HG02763 (cell line): ENCODE measurements around the gene UTF1.
"Not testable (repeated sequence)": the region's sequence is repeated elsewhere in the genome, so short reads cannot be mapped to it uniquely, and the experiment has no call there.

Source experiments
- ATAC-seq: cut with Tn5 transposase; IDR thresholded peaks from one replicate; pipeline ENCODE4 v1.9.1; 2021; ENCODE audit warnings: mild to moderate bottlenecking, moderate library complexity; ENCODE audit not compliant: unreplicated experiment

UTF1 gene

DNA sequence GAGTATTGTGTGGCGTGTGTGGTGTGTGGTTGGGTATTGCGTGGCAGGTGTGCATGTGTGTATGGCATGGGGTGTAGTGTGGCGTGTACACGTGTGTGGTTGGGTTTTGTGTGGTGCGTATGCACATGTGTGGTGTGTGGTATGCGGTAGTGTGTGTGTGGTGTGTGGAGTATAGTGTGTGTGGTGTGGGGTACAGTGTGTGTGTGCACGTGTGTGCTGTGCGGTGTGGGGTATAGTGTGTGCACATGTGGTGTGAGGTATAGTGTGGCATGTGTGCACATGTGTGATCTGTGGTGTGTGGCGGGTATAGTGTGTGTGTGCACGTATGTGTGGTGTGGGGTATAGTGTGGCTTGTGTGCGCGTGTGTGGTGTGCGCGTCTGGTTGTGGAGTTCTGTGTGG is 20.9 kb upstream of the UTF1 start:
- no peak for ATAC-seq

DNA sequence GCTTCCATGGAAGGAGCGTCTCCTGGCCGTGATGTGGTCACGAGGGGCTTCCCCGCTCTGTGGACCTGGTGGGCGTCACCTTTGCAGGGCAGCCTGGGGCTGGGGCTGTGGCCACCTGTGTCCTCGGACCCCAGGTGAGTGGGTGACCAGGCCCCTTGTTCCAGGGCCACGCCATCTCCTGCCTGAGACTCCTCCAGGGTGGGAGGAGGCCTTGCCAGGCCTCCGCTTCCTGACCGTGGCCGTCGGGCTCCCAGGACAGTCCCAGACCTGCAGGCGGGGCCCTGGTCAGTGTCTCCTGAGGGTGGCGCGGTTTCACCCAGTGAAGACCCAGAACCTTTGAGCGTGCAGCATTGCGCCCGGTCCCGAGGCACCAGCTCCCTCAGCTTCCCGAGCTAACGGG is 20.4 kb upstream of the UTF1 start:
- no peak for ATAC-seq

GRCh38 chr10:133210398-133211140 is 19.4 kb upstream of the UTF1 start:
- no peak for ATAC-seq

DNA sequence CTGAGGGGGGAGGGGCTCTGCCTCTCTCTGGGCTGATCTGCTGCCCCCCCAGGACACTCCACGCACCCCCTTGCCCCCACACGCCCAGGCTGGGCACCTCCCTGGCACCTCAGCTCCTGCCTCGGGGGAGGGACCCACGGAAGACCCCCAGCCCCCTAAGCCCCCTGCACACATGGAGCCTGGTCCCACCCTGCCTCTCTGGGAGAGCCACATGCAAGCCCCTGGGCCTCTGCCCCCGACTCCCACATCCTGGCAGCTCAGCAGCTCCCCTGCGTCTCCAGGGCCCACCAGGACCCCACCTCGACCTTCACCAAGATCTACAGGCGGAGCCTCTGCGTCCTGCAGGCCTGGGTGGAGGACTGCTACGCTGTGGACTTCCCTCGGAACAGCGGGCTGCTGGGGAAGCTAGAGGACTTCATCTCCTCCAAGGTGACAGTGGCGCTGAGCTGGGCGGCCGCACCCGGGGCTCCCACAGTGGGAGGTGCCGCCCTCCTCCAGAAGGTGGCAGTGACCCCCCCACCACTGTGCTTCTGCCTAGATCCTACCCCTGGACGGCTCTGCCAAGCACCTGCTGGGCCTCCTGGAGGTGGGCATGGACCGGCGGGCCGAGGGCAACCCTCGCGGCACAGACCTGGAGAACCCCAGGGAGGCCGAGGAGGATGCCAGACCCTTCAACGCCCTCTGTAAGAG is 18.7 kb upstream of the UTF1 start:
- no peak for ATAC-seq

GRCh38 chr10:133211959-133212852 is 17.8 kb upstream of the UTF1 start:
- no peak for ATAC-seq

- ATAC-seq = no peak
Measured at GRCh38 chr10:133212853-133213494, 17.0 kb upstream of the UTF1 start.

GRCh38 chr10:133213641-133214467 is 16.2 kb upstream of the UTF1 start:
- no peak for ATAC-seq

- no peak for ATAC-seq
Measured at GRCh38 chr10:133214468-133215410, 15.3 kb upstream of the UTF1 start.

GRCh38 chr10:133215586-133215985 is 14.4 kb upstream of the UTF1 start:
- no peak for ATAC-seq

DNA sequence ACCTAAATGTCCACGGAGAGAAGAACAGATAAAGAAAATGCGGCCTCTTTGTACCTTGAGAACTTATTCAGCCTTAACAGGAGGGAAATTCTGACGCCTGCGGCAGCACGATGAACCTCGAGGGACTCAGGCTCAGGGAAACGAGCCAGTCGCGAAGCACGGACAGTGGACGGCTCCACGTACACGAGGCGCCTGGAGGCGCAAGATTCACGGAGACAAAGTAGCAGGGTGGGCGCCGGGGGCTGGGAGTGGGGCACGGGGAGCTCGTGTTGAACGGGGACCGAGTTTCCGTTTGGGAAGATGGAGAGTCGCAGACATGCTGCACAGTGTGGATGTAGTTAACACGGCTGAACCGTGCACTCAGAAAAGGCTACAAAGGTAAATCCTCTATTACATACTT is 13.2 kb upstream of the UTF1 start:
- no peak for ATAC-seq

DNA sequence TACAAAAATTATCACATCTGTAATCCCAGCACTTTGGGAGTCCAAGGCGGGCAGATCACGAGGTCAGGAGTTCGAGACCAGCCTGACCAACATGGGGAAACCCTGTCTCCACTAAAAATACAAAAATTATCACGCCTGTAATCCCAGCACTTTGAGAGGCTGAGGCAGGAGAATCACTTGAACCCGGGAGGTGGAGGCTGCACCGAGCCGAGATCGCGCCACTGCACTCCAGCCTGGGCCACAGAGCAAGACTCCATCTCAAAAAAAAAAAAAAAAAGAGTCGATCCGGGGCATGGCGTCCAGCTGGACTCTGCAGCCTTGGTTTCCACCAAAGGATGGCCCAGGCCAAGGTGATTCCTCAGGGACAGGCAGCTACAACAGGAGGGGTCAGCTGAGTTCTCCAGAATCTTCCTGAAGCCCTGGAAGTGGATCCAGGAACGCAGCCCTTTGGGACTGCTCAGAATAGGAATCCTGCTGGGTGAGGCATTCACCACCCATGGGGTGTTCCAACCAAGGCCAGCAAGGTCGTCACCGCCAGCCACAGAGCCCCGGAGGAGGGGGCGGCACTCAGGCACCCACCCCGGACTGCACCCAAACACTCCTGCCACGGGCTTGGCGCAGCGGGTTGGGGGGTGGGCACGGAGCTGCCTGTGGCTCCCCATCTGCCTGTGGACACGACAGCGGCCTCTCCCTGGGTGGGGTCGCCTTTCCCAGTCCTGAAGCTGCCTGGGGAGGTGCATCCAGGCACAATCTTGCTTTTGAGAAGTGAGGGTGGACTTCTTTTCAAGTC is 12.0 kb upstream of the UTF1 start:
- ATAC-seq = no peak

- no peak for ATAC-seq
Measured at GRCh38 chr10:133218891-133219290, 11.1 kb upstream of the UTF1 start.

GRCh38 chr10:133219782-133220181 is 10.2 kb upstream of the UTF1 start:
- ATAC-seq = no peak

DNA sequence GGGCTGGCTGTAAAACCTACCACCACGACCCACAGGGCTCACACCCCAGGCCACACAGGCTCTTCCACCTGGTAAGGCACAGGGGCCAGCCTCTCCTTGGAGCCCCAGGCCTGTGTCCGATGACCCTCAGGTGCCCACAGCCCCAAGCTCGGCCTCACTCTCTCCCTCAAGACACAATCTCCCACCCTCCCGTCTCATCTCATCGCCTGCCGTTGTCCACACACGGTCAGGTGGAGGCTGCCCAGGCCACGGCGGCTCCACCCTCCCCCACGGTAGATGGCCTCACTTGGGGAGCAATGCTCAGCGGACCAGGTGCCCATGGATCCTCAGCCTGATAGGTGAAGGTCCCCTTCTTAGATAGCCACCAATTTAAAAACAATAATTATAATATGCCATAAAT is 8.7 kb upstream of the UTF1 start:
- ATAC-seq = no peak

DNA sequence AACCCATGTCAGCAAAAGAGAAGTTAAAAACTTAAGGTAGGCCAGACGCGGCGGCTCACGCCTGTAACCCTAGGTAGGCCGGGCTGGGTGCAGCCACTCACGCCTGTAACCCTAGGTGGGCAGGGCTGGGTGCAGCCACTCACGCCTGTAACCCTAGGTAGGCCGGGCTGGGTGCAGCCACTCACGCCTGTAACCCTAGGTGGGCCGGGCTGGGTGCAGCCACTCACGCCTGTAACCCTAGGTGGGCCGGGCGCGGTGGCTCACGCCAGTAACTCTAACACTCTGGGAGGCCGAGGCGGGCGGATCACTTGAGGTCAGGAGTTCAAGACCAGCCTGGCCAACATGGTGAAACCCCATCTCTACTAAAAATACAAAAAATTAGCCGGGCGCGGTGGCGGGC is 8.3 kb upstream of the UTF1 start:
- not testable (repeated sequence) for ATAC-seq

GRCh38 chr10:133224076-133224475 is 5.9 kb upstream of the UTF1 start:
- ATAC-seq = no peak

- ATAC-seq = no peak
Measured at GRCh38 chr10:133224756-133225372, 5.2 kb upstream of the UTF1 start.

GRCh38 chr10:133225707-133226191 is 4.3 kb upstream of the UTF1 start:
- ATAC-seq = no peak
